GM12801 (cell line): ENCODE measurements around the gene WWC2.

Experiments
- TF ChIP-seq, protein P1 (sequence below): IDR thresholded peaks from one replicate; pipeline ENCODE4 v1.5.1; 2011; ENCODE audit warnings: control low read depth; ENCODE audit not compliant: insufficient read length; ENCODE audit errors: extremely low read depth

WWC2 gene

DNA sequence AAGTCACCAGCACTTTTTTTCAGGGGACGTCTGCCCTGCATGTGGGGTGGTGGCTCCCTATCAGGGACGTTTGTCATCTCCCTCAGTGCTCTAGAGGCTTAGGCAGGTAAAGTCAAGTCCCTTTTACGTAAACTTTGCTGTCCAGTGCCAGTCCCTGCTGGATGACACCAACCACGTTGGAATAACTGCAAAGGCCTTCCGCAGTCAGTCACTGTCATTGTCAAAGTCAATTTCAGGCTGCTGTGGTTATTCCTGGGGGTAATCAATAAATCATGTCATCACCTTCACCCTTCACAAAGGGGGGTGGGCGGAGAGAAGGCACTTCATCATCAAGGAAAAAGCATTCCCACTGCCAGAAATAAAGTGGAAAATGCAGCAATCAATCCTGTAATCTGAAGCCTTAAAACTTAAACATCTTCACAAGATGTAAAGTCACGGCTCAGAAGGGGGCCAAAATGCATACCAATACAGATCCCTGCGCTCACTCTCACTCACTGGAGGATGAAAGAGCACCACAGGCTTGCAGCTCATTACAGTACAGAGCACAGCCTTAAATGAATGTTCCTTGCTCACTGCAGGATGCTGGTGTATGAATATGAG is 164.8 kb downstream of the WWC2 start:
- TF ChIP-seq, protein P1, sequence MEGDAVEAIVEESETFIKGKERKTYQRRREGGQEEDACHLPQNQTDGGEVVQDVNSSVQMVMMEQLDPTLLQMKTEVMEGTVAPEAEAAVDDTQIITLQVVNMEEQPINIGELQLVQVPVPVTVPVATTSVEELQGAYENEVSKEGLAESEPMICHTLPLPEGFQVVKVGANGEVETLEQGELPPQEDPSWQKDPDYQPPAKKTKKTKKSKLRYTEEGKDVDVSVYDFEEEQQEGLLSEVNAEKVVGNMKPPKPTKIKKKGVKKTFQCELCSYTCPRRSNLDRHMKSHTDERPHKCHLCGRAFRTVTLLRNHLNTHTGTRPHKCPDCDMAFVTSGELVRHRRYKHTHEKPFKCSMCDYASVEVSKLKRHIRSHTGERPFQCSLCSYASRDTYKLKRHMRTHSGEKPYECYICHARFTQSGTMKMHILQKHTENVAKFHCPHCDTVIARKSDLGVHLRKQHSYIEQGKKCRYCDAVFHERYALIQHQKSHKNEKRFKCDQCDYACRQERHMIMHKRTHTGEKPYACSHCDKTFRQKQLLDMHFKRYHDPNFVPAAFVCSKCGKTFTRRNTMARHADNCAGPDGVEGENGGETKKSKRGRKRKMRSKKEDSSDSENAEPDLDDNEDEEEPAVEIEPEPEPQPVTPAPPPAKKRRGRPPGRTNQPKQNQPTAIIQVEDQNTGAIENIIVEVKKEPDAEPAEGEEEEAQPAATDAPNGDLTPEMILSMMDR: no peak

DNA sequence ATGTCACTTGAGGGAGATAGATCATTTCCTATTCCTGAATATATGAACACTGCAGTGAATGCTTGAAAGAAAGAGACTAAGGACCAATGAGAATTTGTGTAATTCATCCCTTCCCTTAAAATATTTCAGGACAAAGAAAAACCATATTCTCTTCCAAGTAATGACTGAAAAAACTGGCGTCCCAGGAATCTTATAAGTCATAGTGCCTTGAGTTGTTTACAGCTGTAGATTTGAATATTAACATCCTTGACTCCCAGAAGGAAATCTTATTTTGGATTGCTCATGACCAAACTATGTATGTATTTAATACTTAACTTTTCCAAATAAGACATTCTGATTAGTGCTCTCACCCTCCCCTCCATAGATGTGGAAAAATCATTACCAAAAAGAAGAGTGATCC is 165.6 kb downstream of the WWC2 start:
- TF ChIP-seq, protein P1: no peak

DNA sequence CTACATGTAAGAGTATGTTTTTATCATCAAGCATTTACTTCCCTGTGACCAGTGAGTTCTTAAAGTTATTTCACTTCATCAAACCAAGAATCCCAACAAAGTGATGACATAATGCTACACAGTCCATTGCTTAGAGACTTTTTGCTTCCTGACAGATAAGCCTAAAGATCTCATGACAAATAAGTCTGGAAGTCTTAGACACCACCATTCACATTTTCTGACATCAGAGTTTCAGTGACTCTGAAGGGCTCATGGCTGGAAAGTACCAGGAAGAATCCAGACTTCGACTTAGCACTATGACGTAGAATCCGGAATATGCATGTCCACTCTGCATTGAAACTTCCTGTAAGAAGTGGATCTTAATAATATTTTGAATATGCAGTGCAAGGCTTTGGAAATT is 167.3 kb downstream of the WWC2 start:
- TF ChIP-seq, protein P1: no peak

DNA sequence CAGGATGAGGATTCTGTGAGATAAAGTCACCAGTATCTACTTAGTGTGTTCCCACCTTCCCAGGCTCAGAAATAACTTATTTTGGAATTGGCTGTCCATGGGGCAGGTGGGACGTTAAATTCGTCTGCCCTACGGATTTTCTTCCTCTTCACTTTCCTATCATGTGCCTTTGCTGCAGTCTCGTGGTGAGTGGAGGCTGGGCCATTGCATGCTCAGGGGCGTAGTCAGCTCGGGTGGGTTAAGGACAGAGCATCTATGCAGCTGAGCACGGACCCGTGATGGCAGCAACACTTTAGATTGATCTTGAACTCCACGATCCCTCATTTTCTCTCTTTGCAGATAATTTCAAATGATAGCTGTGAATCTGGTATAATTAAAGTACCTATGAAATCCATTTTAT is 169.5 kb downstream of the WWC2 start:
- TF ChIP-seq, protein P1: no peak

DNA sequence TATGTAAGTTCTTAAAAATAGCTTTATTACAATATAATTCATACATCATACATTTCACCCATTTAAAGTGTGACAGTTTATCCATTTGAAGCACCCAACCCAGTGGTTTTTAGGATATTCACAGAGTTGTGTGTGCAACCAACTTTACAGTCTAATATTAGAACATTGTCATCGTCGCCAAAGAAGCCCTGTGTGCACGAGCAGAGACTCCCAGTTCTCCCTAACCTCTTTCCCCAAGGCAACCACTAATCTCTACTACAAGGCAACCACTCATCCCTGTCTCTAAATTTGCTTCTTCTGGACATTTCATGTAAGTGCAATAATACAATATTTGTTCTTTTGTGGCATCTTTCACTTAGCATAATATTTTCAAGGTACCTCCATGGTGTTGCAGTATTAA is 173.3 kb downstream of the WWC2 start:
- TF ChIP-seq, protein P1: no peak

DNA sequence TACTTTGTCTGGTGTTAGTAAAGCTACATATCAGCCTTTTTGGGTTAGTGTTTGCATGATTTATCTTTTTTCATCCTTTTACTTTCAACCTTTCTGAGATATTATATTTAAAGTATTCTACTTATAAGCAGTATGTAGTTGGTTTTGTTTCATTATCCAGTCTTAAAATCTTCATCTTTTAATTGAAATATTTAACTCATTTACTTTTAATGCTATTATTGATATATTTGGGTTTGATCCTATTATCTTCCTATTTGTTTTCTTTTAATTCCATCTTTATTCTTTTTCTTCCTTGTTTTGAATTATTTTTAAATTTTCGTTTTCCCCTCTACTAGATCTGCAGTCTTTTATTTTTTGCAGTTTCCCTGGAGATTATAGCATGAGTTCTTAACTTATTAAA is 177.0 kb downstream of the WWC2 start:
- TF ChIP-seq, protein P1: no peak

DNA sequence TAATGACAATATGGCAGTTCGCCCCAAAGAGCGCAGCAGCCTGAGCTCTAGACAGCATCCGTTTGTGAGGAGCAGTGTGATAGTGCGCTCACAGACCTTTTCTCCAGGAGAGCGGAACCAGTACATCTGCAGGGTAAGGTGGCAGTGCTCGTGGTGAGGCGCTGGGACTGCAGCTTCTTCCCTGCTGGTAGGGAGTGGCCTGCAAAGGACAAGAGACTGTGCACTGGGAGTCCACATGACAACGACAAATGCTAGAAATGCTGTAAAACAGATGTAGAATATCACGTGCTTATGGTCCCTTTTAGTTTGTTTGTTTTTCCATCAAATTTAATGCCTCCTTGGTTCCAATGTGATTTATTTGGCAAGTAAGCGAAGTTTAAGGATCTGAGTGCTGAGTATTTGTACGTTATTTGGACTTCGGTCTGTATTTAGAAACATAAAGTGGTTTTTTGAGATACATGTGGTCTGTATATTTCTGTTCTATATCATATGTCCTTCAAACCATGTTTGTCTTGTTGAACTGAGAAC is 185.3 kb downstream of the WWC2 start:
- TF ChIP-seq, protein P1: no peak

DNA sequence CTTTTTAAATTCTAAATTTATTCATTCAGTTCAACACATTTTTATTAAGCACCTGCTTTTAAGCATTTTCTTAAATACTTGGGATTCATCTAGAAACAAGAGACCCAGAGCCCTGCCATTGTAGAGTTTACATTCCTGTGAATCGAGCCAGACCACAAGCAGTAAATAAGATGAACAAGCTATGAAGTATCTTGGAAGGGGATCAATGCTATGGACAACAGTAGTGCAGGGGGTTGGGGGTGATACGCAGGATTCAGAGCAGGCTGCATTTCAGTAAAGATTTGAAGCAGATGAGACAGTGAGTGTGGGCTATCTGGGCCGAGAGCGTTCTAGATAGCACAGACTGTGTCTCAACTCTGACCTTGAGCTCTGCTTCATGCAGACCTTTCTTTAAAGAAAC is 185.9 kb downstream of the WWC2 start:
- TF ChIP-seq, protein P1: no peak
